Measurements from ENCODE around the gene GLOD4.

Gene GLOD4

DNA sequence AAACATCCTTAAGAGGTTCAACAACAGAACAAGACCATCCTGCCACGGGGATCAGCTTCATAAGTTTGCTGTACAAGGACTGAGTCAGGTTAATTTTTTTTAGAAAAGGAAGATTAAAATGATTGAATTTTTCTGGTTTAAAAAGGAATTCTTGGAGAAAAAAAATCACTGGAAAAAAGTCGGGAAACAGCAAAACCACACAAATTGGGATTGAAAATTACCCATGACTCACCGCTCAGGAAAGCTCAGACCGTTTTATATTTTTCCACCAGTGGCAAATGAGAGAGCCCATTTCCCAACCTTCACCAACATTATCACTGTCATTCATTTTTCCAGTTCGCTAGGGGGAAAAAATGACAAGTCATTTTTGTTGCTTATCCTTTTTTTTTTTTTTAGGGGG, 46.7 kb upstream of the GLOD4 start:
- no peak overlapping the region for H4K91ac ChIP-seq (ENCODE audit: low read depth, low read length)
- no peaks in the 10 kb centered on the region for H3K4me1 ChIP-seq (ENCODE audit: control insufficient read depth in 1 of 2, insufficient read depth in 2 of 2, low read length in 2 of 2)
- no peak overlapping the region for H3K4me3 ChIP-seq (ENCODE audit: low read depth, low read length)
- peaks cover 15% of the 10 kb centered on the region in 2 experiments for H3K36me3 ChIP-seq (ENCODE audit: control insufficient read depth in 1 of 2, insufficient read depth in 2 of 2, low read length in 2 of 2)
- no peak overlapping the region for H3K9ac ChIP-seq (ENCODE audit: low read length)
- H2AFZ ChIP-seq (ENCODE audit: insufficient read depth, low read length, poor library complexity) = no peak overlapping the region
- H3K23ac ChIP-seq (ENCODE audit: low read length) = no peak overlapping the region
- H3K4ac ChIP-seq (ENCODE audit: low read depth, low read length) = no peak overlapping the region
- H3K9me3 ChIP-seq (ENCODE audit: insufficient read depth, low read depth, low read length) = no peaks in the 10 kb centered on the region
- DNase-seq = no peak
- H3K14ac ChIP-seq (ENCODE audit: low read length) = no peak overlapping the region
- no peak overlapping the region for H4K8ac ChIP-seq (ENCODE audit: low read depth, low read length)
- no peak overlapping the region for H3K4me2 ChIP-seq (ENCODE audit: low read length)
- H3K79me1 ChIP-seq (ENCODE audit: low read length) = no peaks in the 10 kb centered on the region
- no peak overlapping the region for H2BK120ac ChIP-seq (ENCODE audit: insufficient read depth, low read length, poor library complexity)
- H4K12ac ChIP-seq (ENCODE audit: low read depth, low read length) = no peak overlapping the region
- H3K27me3 ChIP-seq (ENCODE audit: insufficient read depth, low read length) = no peaks in the 10 kb centered on the region
- no peak overlapping the region for H2BK5ac ChIP-seq (ENCODE audit: low read depth, low read length, poor library complexity)
- no peak overlapping the region for H3K18ac ChIP-seq (ENCODE audit: low read length)
- H3K79me2 ChIP-seq (ENCODE audit: control insufficient read depth, insufficient read depth, low read length, poor library complexity) = no peaks in the 10 kb centered on the region
- H2AK5ac ChIP-seq (ENCODE audit: low read length) = no peak overlapping the region
- no CpG with 5 or more reads among the region's 5 CpGs for whole genome bisulfite sequencing (ENCODE audit: extremely low coverage, insufficient coverage, insufficient read length)
- H2BK12ac ChIP-seq (ENCODE audit: low read length) = no peak overlapping the region
- no peak overlapping the region for H3K27ac ChIP-seq (ENCODE audit: low read depth, low read length)

DNA sequence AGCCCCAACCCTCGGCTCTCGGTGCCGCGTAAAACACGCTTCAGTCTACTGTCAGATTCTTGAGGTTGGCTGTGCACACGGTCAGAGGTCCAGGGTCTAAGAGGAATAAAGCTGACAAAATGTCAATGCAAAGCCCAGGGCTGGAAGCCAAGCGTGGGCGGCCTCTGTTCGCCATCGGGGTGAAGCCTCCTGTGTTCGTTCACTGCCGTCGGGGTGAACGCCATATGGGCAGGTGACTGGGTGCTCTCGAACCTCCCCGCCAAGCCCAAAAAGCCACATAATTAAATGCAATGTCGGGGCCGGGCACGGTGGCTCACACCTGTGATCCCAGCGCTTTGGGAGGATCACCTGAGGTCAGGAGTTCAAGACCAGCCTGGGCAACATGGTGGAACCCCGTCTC, 44.7 kb upstream of the GLOD4 start:
- Histone ChIP-seq H3K9ac (ENCODE audit: low read length) (no peak overlapping the region), H3K4me1 (ENCODE audit: control insufficient read depth in 1 of 2, insufficient read depth in 2 of 2, low read length in 2 of 2) (no peaks in the 10 kb centered on the region), H3K23ac (ENCODE audit: low read length) (no peak overlapping the region), H3K14ac (ENCODE audit: low read length) (no peak overlapping the region), H2AK5ac (ENCODE audit: low read length) (no peak overlapping the region), H4K12ac (ENCODE audit: low read depth, low read length) (no peak overlapping the region), H3K4me2 (ENCODE audit: low read length) (no peak overlapping the region), H3K36me3 (ENCODE audit: control insufficient read depth in 1 of 2, insufficient read depth in 2 of 2, low read length in 2 of 2) (peaks cover 27 to 28% of the 10 kb centered on the region in 2 experiments), H3K79me1 (ENCODE audit: low read length) (no peaks in the 10 kb centered on the region), H2BK12ac (ENCODE audit: low read length) (no peak overlapping the region), H4K8ac (ENCODE audit: low read depth, low read length) (no peak overlapping the region), H3K27me3 (ENCODE audit: insufficient read depth, low read length) (no peaks in the 10 kb centered on the region), H3K27ac (ENCODE audit: low read depth, low read length) (no peak overlapping the region), H2BK5ac (ENCODE audit: low read depth, low read length, poor library complexity) (no peak overlapping the region), H3K4ac (ENCODE audit: low read depth, low read length) (no peak overlapping the region), H2AFZ (ENCODE audit: insufficient read depth, low read length, poor library complexity) (no peak overlapping the region), H3K9me3 (ENCODE audit: insufficient read depth, low read depth, low read length) (no peaks in the 10 kb centered on the region), H3K79me2 (ENCODE audit: control insufficient read depth, insufficient read depth, low read length, poor library complexity) (no peaks in the 10 kb centered on the region), H3K4me3 (ENCODE audit: low read depth, low read length) (no peak overlapping the region), H4K91ac (ENCODE audit: low read depth, low read length) (no peak overlapping the region), H2BK120ac (ENCODE audit: insufficient read depth, low read length, poor library complexity) (no peak overlapping the region), H3K18ac (ENCODE audit: low read length) (no peak overlapping the region)
- no CpG with 5 or more reads among the region's 21 CpGs for WGBS (ENCODE audit: extremely low coverage, insufficient coverage, insufficient read length)
- DNase-seq = no peak

DNA sequence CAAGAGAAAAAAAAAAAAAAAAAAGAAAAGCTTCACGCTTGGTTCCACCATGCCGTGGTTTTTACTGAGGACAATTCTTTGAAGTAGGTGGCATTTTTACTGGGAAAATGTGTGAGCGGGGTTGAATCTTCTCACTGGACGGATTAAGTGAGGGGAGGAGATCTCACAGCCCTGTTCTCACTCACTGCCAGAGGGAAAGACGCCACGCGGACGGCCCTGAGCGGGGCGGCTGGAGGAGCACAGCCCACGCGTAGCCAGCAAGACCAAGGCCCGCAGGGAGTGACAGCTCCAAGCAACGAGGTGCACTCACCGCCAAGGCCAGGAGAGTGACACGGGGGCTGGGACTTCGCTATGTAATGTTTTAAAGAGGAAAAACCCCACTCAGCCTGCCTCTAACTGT, 43.1 kb upstream of the GLOD4 start:
- no CpG with 5 or more reads among the region's 17 CpGs for WGBS (ENCODE audit: extremely low coverage, insufficient coverage, insufficient read length)

DNA sequence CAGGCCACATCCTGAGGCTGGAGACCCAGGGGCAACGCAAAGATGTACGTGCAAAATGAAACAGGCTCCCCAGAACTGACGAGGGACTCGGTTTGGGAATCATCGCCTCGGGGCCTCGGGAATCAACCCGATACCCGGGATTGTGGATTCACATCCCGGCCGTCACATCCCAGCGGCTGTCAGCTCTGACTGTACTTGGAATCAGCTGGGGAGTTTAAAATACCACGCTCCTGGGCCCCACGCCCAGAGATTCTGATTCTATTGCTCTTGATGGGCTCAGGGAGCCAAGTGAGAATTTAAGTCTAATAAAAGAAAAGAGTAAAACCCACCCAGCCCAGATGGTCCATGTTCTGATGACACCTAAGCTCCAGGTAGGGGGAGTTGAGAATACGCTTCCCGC, 42.3 kb upstream of the GLOD4 start:
- Histone ChIP-seq H2BK5ac (ENCODE audit: low read depth, low read length, poor library complexity) (no peak overlapping the region), H3K4me1 (ENCODE audit: control insufficient read depth in 1 of 2, insufficient read depth in 2 of 2, low read length in 2 of 2) (no peaks in the 10 kb centered on the region), H4K12ac (ENCODE audit: low read depth, low read length) (peak overlapping the region; percentile 23), H4K91ac (ENCODE audit: low read depth, low read length) (no peak overlapping the region), H3K4me3 (ENCODE audit: low read depth, low read length) (no peak overlapping the region), H4K8ac (ENCODE audit: low read depth, low read length) (no peak overlapping the region), H3K4ac (ENCODE audit: low read depth, low read length) (no peak overlapping the region), H3K9ac (ENCODE audit: low read length) (no peak overlapping the region), H3K18ac (ENCODE audit: low read length) (no peak overlapping the region), H2BK120ac (ENCODE audit: insufficient read depth, low read length, poor library complexity) (no peak overlapping the region), H2AK5ac (ENCODE audit: low read length) (no peak overlapping the region), H3K79me2 (ENCODE audit: control insufficient read depth, insufficient read depth, low read length, poor library complexity) (no peaks in the 10 kb centered on the region), H2BK12ac (ENCODE audit: low read length) (no peak overlapping the region), H3K27me3 (ENCODE audit: insufficient read depth, low read length) (no peaks in the 10 kb centered on the region), H3K23ac (ENCODE audit: low read length) (no peak overlapping the region), H3K36me3 (ENCODE audit: control insufficient read depth in 1 of 2, insufficient read depth in 2 of 2, low read length in 2 of 2) (peaks cover 39 to 40% of the 10 kb centered on the region in 2 experiments), H3K79me1 (ENCODE audit: low read length) (no peaks in the 10 kb centered on the region), H3K9me3 (ENCODE audit: insufficient read depth, low read depth, low read length) (no peaks in the 10 kb centered on the region), H3K14ac (ENCODE audit: low read length) (no peak overlapping the region), H3K4me2 (ENCODE audit: low read length) (no peak overlapping the region), H3K27ac (ENCODE audit: low read depth, low read length) (no peak overlapping the region), H2AFZ (ENCODE audit: insufficient read depth, low read length, poor library complexity) (no peak overlapping the region)
- WGBS (ENCODE audit: extremely low coverage, insufficient coverage, insufficient read length) = no CpG with 5 or more reads among the region's 16 CpGs
- DNase-seq = no peak

More for the DNA sequence above, 43.1 kb upstream of the GLOD4 start:
- Histone ChIP-seq H2BK120ac (ENCODE audit: insufficient read depth, low read length, poor library complexity) (no peak overlapping the region), H4K91ac (ENCODE audit: low read depth, low read length) (no peak overlapping the region), H3K27me3 (ENCODE audit: insufficient read depth, low read length) (no peaks in the 10 kb centered on the region), H3K4me3 (ENCODE audit: low read depth, low read length) (no peak overlapping the region), H4K8ac (ENCODE audit: low read depth, low read length) (no peak overlapping the region), H3K4me2 (ENCODE audit: low read length) (no peak overlapping the region), H2BK12ac (ENCODE audit: low read length) (no peak overlapping the region), H2AK5ac (ENCODE audit: low read length) (no peak overlapping the region), H3K4ac (ENCODE audit: low read depth, low read length) (no peak overlapping the region), H3K79me1 (ENCODE audit: low read length) (no peaks in the 10 kb centered on the region), H3K14ac (ENCODE audit: low read length) (no peak overlapping the region), H3K79me2 (ENCODE audit: control insufficient read depth, insufficient read depth, low read length, poor library complexity) (no peaks in the 10 kb centered on the region), H3K9ac (ENCODE audit: low read length) (no peak overlapping the region), H3K23ac (ENCODE audit: low read length) (no peak overlapping the region), H3K4me1 (ENCODE audit: control insufficient read depth in 1 of 2, insufficient read depth in 2 of 2, low read length in 2 of 2) (no peaks in the 10 kb centered on the region), H2AFZ (ENCODE audit: insufficient read depth, low read length, poor library complexity) (no peak overlapping the region), H2BK5ac (ENCODE audit: low read depth, low read length, poor library complexity) (no peak overlapping the region), H3K9me3 (ENCODE audit: insufficient read depth, low read depth, low read length) (no peaks in the 10 kb centered on the region), H3K36me3 (ENCODE audit: control insufficient read depth in 1 of 2, insufficient read depth in 2 of 2, low read length in 2 of 2) (peaks cover 31 to 33% of the 10 kb centered on the region in 2 experiments), H3K18ac (ENCODE audit: low read length) (no peak overlapping the region), H3K27ac (ENCODE audit: low read depth, low read length) (no peak overlapping the region), H4K12ac (ENCODE audit: low read depth, low read length) (no peak overlapping the region)
- no peak for DNase-seq
